ENCODE measurements around the gene NCOA7.
A peak's percentile ranks its signal among the peaks of the same experiment; 100 is the strongest.
"Not testable (repeated sequence)": the region's sequence is repeated elsewhere in the genome, so short reads cannot be mapped to it uniquely, and the experiment has no call there.

NCOA7 gene

GRCh38 chr6:125954735-125955339 is 164.1 kb downstream of the NCOA7 start:
- no peak for DNase-seq

DNA sequence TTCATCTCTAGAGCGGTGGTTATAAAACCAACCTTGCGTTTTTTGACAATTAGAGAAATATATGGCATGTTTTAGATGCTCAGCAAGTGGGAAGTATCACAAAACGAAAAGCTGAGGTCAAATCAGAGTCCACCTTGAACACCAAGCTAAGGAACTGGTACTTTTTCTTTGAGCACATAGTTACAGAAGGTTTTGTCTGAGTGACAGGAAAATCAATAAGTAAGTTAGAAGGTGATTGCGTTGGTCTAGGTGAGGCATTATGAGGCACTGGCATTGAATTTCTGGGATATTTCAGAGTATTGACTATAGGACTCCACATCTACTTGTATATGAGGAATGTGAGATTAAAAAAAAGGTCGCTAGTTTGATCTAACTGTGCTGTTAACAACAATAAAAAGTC is 165.2 kb downstream of the NCOA7 start:
- DNase-seq: no peak

DNA sequence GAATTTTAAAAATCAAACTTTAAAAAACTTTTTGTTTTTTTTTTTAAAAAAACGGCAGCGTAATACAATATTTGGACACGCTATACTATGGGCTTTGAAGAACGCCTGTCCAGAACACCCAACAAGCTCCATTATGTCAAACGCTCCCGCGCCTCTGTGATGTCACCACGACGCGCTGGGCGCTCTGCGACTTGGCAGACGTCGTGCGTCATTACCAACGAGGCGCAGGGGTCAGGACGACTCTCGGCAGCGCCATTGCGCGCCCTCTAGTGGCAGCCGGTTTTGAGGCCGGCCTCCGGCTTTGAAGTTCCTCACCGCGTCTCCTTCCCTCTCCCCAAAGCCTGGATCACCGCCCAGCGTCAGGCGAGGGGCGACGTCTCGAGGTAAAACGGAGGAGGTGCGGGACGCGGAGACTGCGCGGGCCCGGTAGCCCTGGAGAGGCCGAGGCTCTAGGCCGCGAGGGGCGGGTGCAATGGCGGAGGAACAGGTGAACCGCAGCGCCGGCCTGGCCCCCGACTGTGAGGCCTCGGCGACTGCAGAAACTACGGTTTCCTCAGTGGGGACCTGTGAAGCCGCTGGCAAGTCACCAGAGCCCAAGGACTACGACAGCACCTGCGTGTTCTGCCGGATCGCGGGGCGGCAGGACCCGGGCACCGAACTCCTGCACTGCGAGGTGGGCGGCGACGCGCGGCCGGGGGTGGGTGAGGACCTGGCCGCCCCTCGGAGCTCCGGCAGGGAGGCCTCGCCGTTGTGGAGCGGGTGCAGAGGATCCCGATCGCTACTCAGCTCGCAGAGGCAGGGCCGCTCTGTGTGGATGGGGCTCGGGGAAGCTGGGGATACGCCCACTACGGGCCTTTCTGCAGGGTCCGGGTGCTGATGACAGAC is 166.0 kb downstream of the NCOA7 start, which contains the start of gene HINT3:
HINT3 (plus strand) TSS at position 265 of the 885 bp plus-strand sequence; CDS start at position 473, 208 bp downstream.
- peak; percentile 71 for DNase-seq

GRCh38 chr6:125957391-125957693 is 166.6 kb downstream of the NCOA7 start:
- DNase-seq: no peak

DNA sequence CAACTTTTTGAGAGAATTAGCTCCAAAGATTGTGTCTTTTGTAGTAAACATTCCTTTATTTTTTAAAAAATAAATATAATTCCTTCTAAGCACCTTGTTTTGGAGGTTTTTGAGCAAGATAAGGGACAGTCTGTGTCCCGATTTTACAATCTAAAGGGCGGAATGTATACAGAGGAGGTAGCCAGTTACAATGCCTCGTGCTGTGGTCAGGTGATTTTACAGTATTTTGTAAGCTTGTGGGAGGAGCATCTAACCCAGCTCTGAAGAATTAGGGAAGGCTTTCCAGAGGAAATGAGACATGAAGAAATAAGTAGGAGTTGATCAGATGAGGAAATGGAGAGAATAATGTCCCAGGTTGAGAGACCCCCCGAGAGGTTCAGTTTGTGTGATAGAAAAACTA is 167.1 kb downstream of the NCOA7 start:
- no peak for DNase-seq

- no peak for DNase-seq
Observed at GRCh38 chr6:125959041-125959440, 168.3 kb downstream of the NCOA7 start.

- no peak for DNase-seq
Observed at GRCh38 chr6:125961117-125961516, 170.4 kb downstream of the NCOA7 start.

DNA sequence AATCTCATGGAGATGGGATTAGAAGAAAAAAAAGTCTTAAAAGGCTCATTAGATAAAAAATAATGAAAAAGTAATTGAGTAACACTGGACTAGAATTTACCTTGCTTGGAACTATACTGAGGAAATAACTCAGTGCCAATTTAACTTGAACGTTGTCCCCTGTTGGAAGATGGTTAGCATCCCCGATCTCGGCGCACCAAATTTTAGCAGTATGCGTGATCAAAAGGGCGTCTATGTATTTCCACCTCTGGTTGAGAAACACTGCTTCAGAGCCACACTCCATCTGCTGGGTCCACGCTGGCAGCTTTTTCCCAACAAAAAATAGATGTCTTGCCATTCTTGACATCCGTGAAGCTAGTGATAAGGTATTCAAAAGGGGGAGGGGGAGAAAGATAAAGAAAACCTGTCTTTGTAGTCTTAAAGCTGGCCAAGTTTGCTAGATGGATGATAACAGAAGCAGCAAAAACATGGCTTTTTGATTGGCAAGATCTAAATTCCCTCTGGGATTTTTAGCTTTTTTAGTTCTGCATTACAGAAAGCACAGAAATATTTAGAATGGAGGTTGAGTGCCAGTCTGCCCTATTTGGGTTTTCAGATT is 172.2 kb downstream of the NCOA7 start:
- DNase-seq: no peak

DNA sequence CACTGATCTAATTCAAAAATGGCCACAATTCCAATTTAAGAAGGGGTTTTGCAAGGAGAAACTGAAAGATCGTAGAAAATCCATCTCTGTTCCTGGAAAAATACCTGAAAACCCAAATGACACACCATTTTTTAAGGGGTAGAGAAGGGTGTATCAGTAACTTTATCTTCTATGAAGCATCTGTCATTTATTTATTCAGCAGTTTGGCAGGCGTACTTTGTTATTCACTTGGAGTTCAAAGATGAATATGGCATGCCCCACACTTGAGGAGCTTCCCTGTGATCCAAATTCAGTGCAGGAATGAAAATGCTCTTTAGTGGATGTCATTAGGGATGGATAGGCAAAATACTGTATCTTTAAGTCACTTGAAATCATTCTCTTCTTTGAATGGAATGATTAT is 173.1 kb downstream of the NCOA7 start:
- DNase-seq: no peak

DNA sequence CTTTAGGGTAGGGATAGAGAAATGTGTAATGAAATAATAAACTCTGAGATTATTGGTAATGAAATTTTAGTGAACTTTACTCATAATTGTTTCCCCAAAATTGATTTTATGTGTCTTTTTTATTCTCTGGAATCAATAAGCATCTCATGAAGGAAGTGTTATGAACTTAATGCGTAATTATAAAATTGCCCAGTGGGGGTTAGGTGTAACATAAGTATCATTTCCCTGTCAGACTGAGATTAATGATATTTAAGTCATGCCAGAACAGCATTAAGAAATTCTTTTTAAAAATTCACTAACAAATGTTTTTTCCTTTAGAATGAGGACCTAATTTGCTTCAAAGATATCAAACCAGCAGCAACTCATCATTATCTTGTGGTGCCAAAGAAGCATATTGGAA is 175.8 kb downstream of the NCOA7 start:
- DNase-seq: no peak

- DNase-seq: no peak
Observed at GRCh38 chr6:125968493-125968892, 177.7 kb downstream of the NCOA7 start.

- no peak for DNase-seq
Observed at GRCh38 chr6:125970760-125971159, 180.0 kb downstream of the NCOA7 start.

DNA sequence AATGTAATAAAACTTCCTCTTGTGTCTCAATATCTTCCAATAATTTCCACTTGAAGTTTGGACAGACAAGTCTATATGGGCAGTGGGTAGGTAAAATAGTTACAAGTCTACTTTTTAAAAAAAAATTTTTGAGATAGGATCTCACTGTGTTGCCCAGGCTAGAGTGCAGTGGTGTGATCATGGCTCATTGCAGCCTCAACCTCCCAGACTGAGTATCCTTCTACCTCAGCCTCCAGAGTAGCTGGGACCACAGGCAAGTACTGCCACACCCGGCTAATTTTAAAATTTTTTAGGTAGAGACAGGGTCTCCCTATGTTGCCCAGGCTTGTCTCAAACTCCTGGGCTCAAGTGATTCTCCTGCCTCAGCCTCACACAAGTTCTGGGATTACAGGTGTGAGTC is 181.7 kb downstream of the NCOA7 start:
- not testable (repeated sequence) for DNase-seq

- no peak for DNase-seq
Observed at GRCh38 chr6:125974214-125974866, 183.6 kb downstream of the NCOA7 start.

DNA sequence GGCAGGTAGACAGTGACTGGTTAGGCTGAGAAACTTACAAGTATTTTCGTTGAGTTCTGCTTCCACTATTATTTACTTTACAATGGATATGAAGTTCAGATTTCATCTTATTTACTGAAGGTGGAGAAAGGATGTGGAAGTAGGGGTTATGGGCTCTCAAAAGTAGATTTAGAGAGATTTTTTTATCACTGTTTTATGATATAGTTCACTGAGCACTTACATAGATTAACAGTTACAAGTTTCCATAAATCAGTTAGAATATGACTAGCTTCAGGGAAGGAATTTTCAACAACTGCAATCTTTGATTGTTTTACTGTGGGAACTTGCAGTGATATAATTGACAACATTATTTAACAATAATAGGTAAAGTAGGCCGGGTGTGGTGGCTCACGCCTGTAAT is 188.3 kb downstream of the NCOA7 start:
- DNase-seq: no peak

Data from 8988T (cell line).